ENCODE measurements around the gene SRD5A3. TPM values are rescaled to one million over a fixed set of nuclear protein-coding genes. Genes with fewer than 3 reads are reported as not detected.

SRD5A3 gene
- total RNA-seq, 4 donors from 2014 or later = 9.3 to 24.8 (median 17.1) TPM

DNA sequence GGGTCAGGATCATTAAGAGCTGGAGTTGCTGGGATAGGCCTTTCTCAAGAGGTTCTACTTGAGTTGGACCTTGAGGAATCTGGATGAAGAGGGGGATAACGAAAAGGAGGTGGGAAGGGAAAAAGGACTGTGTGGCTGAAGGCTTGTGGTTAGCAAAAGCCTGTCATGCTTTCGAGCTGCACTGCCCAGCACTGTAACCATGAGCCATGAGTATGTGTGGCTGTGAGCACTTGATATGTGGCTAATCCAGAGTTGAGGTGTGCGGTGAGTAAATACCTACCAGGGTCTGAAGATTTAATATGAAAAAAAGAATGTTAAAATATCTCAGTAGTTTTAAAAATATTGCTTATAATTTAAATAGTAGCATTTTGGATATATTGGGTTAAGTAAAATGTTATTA lies 61.1 kb downstream of the SRD5A3 start:
- H3K27ac ChIP-seq = no peak overlapping the region
- no peak overlapping the region for H3K4me3 ChIP-seq
- TF ChIP-seq CTCF (IDR thresholded peaks at IDR 0.05) = no peak
- TF ChIP-seq POLR2AphosphoS5 (IDR thresholded peaks at IDR 0.05) = no peak
- H3K4me1 ChIP-seq = peaks cover 17% of the 10 kb centered on the region
- DNase-seq (ENCODE audit: low spot score in 2 of 2) = no peak
- no peaks in the 10 kb centered on the region for H3K27me3 ChIP-seq
- peaks cover 26% of the 10 kb centered on the region for H3K36me3 ChIP-seq
- no peaks in the 10 kb centered on the region for H3K9me3 ChIP-seq
- WGBS = 89% methylated on average over 3 of the region's 3 CpGs

DNA sequence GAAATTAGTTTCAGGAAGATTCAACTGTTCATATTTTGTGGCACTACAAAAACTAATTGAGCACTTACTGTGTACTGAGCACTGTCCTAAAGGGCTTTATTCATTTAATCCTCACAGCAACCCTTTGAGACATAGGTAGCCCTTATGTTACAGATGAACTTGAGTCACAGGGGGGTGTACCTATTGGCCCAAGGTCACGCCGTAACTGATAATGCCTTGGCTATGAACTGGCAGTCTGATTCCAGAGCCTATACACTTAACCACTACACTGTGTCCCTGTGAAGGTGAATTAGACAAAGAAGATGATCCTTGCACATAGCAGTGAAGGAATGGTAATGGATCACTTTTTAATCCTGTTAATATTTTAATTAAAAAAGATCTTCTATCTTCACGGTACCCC lies 61.7 kb downstream of the SRD5A3 start:
- peaks cover 27% of the 10 kb centered on the region for H3K36me3 ChIP-seq
- no peaks in the 10 kb centered on the region for H3K27me3 ChIP-seq
- no peak for TF ChIP-seq CTCF (IDR thresholded peaks at IDR 0.05)
- TF ChIP-seq POLR2A (IDR thresholded peaks at IDR 0.05) = no peak
- no peak for TF ChIP-seq POLR2AphosphoS5 (IDR thresholded peaks at IDR 0.05)
- TF ChIP-seq EP300 (IDR thresholded peaks at IDR 0.05) = no peak
- no peak overlapping the region for H3K4me3 ChIP-seq
- WGBS = 97% methylated on average over 3 of the region's 3 CpGs
- no peaks in the 10 kb centered on the region for H3K9me3 ChIP-seq
- H3K27ac ChIP-seq = no peak overlapping the region
- DNase-seq (ENCODE audit: low spot score in 2 of 2) = no peak
- peaks cover 17% of the 10 kb centered on the region for H3K4me1 ChIP-seq

DNA sequence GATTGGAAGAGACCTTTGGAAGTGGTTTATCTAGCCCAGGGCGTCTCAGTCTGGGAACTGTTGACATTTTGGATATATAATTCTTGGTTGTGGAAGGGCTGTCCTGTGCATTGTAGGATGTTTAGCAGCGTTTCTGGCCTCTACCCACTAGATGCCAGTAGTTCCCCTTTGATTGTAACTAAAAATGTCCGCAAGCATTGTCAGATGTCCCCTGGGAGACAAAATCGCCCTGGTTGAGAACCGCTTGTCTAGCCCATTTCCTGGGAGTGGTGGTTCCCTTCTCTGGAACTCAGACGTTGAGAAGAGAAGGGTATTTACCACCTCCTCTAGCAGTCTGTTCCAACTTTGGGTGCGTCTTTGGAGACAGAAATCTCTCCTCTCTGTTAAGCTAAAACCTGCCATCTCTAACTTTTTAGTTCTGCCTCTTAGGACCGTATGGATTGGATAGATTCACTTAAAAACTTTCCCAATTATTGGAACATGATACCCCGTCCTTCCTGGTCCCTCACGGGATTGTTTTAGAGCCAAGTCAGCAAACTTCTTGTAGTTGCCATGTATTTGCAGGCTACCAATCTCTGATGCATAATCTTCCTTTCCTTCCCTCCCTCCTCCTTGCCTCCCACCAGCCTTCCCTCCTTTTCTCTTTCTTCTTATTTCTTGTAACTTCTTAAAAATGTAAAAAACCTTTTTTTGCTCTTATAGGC lies 63.6 kb downstream of the SRD5A3 start:
- no peak for TF ChIP-seq POLR2A (IDR thresholded peaks at IDR 0.05)
- TF ChIP-seq CTCF (IDR thresholded peaks at IDR 0.05) = no peak
- H3K36me3 ChIP-seq = peaks cover 34% of the 10 kb centered on the region
- H3K4me3 ChIP-seq = no peak overlapping the region
- 54% methylated on average over 10 of the region's 10 CpGs for WGBS
- H3K27ac ChIP-seq = no peak overlapping the region
- no peaks in the 10 kb centered on the region for H3K9me3 ChIP-seq
- no peaks in the 10 kb centered on the region for H3K27me3 ChIP-seq
- H3K4me1 ChIP-seq = peaks cover 17% of the 10 kb centered on the region
- DNase-seq (ENCODE audit: low spot score in 2 of 2) = no peak

- Histone ChIP-seq H3K9me3 (no peaks in the 10 kb centered on the region), H3K36me3 (peaks cover 35% of the 10 kb centered on the region), H3K27ac (no peak overlapping the region), H3K27me3 (no peaks in the 10 kb centered on the region), H3K4me1 (peaks cover 17% of the 10 kb centered on the region), H3K4me3 (no peak overlapping the region)
- 85% methylated on average over 8 of the region's 8 CpGs for WGBS
- TF ChIP-seq EP300 (IDR thresholded peaks at IDR 0.05) (no peak), POLR2AphosphoS5 (IDR thresholded peaks at IDR 0.05) (no peak), POLR2A (IDR thresholded peaks at IDR 0.05) (no peak), CTCF (IDR thresholded peaks at IDR 0.05) (no peak)
- no peak for DNase-seq (ENCODE audit: low spot score in 2 of 2)
Observed at GRCh38 chr4:55410431-55410830, 64.4 kb downstream of the SRD5A3 start.

- TF ChIP-seq EP300 (IDR thresholded peaks at IDR 0.05) = no peak
- no peak for TF ChIP-seq POLR2AphosphoS5 (IDR thresholded peaks at IDR 0.05)
- no peak for TF ChIP-seq CTCF (IDR thresholded peaks at IDR 0.05)
- no peak for TF ChIP-seq POLR2A (IDR thresholded peaks at IDR 0.05)
- H3K27ac ChIP-seq = no peak overlapping the region
- H3K4me1 ChIP-seq = peaks cover 17% of the 10 kb centered on the region
- no peaks in the 10 kb centered on the region for H3K27me3 ChIP-seq
- no peak for DNase-seq (ENCODE audit: low spot score in 2 of 2)
- WGBS = 94% methylated on average over 6 of the region's 6 CpGs
- no peaks in the 10 kb centered on the region for H3K9me3 ChIP-seq
- H3K36me3 ChIP-seq = peaks cover 35% of the 10 kb centered on the region
- no peak overlapping the region for H3K4me3 ChIP-seq
Observed at GRCh38 chr4:55411621-55412020, 65.6 kb downstream of the SRD5A3 start.

All from suprapubic skin (tissue), 4 donors.